22Rv1 (cell line): Measurements from ENCODE around the gene TSPAN1.
A peak's percentile ranks its signal among the peaks of the same experiment; 100 is the strongest.

Experiments
- H3K27ac ChIP-seq: fragments of 450-650 bp; 2 replicates; pipeline ENCODE4 v1.5.1; 2017
- ZFX ChIP-seq: fragments of 450-650 bp; IDR thresholded peaks from 2 replicates; pipeline ENCODE4 v1.6.1; 2017; ENCODE audit warnings: antibody characterized with exemption, borderline replicate concordance
- TF ChIP-seq, protein P1 (sequence below): fragments of 450-650 bp; IDR thresholded peaks from 2 replicates; pipeline ENCODE4 v1.5.1; 2017; ENCODE audit warnings: mild to moderate bottlenecking

The TSPAN1 gene

DNA sequence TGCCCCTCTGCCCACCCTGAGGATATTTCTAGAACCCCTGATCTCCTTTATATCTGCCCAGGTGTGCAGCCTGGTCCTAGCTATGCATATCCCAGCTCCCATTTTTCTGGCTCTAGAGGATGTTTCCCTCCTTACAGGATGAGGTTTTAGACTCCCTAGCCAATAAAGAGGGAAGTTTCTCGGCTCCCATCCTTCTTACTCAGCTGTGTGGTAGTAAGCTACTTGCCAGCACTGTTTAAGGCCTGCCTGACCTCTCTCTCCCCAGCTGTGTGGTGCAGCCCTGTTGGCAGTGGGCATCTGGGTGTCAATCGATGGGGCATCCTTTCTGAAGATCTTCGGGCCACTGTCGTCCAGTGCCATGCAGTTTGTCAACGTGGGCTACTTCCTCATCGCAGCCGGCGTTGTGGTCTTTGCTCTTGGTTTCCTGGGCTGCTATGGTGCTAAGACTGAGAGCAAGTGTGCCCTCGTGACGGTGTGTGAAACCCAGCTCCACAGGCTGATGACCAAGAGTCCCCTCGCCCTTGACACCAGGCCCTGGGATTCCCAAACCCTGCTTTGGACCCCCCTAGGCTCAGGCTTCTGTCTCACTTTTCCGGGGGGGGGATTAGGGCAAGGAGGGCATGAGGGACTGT lies 9.2 kb downstream of the TSPAN1 start:
- H3K27ac ChIP-seq = peak overlapping the region; percentile 99
- no peak for TF ChIP-seq ZFX
- TF ChIP-seq, protein P1, sequence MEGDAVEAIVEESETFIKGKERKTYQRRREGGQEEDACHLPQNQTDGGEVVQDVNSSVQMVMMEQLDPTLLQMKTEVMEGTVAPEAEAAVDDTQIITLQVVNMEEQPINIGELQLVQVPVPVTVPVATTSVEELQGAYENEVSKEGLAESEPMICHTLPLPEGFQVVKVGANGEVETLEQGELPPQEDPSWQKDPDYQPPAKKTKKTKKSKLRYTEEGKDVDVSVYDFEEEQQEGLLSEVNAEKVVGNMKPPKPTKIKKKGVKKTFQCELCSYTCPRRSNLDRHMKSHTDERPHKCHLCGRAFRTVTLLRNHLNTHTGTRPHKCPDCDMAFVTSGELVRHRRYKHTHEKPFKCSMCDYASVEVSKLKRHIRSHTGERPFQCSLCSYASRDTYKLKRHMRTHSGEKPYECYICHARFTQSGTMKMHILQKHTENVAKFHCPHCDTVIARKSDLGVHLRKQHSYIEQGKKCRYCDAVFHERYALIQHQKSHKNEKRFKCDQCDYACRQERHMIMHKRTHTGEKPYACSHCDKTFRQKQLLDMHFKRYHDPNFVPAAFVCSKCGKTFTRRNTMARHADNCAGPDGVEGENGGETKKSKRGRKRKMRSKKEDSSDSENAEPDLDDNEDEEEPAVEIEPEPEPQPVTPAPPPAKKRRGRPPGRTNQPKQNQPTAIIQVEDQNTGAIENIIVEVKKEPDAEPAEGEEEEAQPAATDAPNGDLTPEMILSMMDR = no peak

DNA sequence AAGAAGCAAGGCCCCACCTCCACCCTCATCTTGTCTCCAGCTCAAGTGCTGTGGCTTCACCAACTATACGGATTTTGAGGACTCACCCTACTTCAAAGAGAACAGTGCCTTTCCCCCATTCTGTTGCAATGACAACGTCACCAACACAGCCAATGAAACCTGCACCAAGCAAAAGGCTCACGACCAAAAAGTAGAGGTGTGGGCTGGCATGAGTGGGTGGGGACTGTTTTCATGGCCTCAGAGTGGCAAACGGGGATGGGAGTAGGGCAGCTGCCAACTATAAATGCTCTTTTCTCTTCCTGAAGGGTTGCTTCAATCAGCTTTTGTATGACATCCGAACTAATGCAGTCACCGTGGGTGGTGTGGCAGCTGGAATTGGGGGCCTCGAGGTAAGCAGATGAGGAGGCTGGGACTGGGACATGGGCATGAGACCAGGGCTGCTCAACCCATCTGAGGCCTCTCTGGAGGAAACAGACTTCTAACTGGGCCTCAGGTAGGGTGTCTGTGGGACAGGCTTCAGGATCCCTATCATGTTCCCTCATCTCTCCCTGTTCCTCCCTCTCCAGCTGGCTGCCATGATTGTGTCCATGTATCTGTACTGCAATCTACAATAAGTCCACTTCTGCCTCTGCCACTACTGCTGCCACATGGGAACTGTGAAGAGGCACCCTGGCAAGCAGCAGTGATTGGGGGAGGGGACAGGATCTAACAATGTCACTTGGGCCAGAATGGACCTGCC lies 10.2 kb downstream of the TSPAN1 start:
- TF ChIP-seq ZFX = no peak
- TF ChIP-seq, protein P1 = no peak
- H3K27ac ChIP-seq = peak overlapping the region; percentile 99

DNA sequence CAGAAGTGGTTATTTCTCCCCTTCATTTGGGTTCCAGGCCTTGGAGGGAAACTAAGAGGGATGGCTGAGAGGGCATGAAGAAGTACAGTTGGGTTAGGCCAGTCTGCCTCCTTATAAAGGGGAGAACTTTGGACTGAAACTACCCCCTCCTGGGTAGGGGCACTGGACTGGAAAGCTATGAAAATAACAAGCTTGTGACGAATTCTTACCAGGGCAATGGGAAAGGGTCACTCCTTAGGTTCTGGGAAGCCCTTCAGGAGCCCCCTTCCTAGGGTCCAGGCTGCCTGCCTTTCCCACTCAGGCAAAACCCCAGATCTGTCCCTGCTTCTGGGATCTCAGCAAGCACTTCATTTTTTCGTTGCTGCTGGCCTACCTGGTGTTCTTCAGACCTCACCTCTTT lies 11.2 kb downstream of the TSPAN1 start:
- TF ChIP-seq, protein P1 = no peak
- no peak for TF ChIP-seq ZFX
- H3K27ac ChIP-seq = peak overlapping the region; percentile 99

DNA sequence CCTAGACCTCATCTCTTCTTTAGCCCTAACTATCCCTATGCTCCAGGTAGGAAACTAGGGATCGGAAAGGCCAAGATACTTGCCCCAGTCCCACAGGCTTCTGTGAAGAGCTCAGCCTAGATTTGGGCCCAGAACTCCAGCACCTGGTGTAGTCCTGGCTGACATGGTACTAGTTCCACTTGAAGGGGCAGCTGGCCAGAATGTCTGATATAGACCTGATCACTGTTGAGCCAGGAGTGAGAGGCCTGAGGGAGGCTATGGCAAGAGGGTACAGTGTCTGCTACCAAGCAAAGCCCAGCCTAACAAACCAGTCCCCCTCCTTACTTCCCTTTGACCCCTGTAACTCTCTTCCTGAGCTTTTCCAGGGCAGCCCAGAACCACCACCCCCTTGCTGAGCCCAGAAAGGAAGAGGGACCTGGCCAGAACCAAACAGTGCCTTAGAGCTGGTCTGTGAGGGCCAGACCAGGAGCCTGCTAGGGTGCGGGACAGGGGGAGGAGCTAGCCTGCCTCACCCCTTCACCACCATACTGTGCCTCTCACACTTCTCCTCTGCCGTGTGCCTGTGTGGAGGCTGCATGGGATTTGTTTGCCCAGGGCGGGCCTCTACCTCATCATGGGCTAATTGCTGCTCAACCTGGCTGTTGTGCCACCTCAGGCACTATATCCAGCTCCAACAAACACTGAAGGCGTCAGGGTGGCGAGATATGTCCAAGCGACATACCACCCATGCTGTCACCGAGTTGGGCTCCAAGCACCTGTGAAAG lies 12.4 kb downstream of the TSPAN1 start:
- TF ChIP-seq, protein P1 = no peak
- no peak for TF ChIP-seq ZFX
- H3K27ac ChIP-seq = peak overlapping the region; percentile 99

DNA sequence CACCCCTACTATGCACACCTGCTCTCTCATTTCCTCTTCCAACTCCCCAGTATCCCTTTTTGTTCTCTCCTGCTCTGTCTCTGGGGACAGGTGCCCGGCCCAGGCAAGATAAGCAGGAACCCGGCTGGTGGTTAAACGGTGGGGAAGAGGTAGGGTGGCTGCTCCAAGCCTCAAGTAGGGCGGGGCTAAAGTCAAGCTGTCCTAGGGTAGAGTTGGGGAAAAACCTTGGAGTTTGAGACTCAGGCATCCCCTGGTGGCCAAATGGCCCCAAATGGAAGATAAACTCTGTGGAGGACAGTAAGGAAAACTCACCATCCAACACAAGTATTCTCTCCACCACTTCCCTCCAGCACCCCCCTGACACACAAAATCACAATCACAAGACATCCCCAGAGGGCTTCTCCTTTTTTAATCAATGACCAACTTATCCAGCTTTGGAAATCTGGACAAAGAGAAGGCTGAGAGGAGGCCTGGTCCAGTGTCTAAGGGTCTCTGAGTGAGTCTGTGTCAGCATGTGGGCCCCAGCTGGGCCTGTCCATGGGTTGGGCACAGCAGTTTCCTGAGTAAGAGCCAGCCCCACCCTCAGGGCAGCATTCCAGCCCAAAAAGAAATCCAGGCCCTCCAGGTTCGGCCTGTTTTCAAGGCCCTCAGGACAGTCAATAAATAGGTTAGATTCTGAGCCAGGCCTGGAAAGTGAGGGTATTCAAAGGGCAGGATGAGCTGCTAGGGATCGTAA lies 13.6 kb downstream of the TSPAN1 start:
- peak overlapping the region; percentile 99 for H3K27ac ChIP-seq
- TF ChIP-seq, protein P1 = no peak
- no peak for TF ChIP-seq ZFX

DNA sequence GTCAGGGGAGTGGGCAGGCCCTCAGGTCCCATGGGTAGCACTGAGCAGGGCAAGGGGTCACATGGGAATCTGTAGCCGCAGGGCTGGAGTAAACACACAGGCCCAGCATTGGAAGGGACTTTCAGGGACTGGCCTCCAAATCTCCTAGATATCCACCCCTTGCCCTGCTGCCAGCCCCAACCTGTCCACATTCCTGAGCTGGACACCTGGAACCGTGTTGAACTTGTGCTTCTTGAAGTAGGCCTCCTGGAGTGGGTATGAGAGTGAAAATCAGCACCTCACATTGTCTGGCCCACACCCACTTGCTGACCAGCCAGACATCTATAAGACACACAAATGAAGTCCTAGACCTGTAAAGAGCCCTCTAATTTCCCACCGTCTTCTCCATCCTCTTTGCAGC lies 15.7 kb downstream of the TSPAN1 start:
- TF ChIP-seq, protein P1 = no peak
- no peak for TF ChIP-seq ZFX
- peak overlapping the region; percentile 99 for H3K27ac ChIP-seq
